Measurements from ENCODE around the gene CPXM2.

CPXM2 gene

GRCh38 chr10:123717336-123717735 lies 174.3 kb downstream of the CPXM2 start:
- H3K9me3 ChIP-seq (ENCODE audit: insufficient read depth, low read length): no peaks in the 10 kb centered on the region
- H3K9me2 ChIP-seq (replicated peaks; ENCODE audit: insufficient read depth, low read length): no peaks in the 10 kb centered on the region
- no peaks in the 10 kb centered on the region for H3F3A ChIP-seq (ENCODE audit: insufficient read depth)
- no peaks in the 10 kb centered on the region for H3K27me3 ChIP-seq (ENCODE audit: low read length)
- H3K79me2 ChIP-seq (ENCODE audit: insufficient read depth, low read length): no peaks in the 10 kb centered on the region
- H4K20me1 ChIP-seq (ENCODE audit: low read depth, low read length): no peaks in the 10 kb centered on the region
- no peaks in the 10 kb centered on the region for H3K36me3 ChIP-seq (ENCODE audit: low read length)
- no peak for TF ChIP-seq EZH2phosphoT487 (conservative IDR thresholded peaks at IDR 0.05; ENCODE audit: low read length)
- TF ChIP-seq CTCF (IDR thresholded peaks at IDR 0.05; ENCODE audit: insufficient read depth, low read length, poor library complexity, severe bottlenecking): no peak
- no peak overlapping the region for H3K9ac ChIP-seq (ENCODE audit: low read length)
- no peak overlapping the region for H3K4me3 ChIP-seq (ENCODE audit: insufficient read depth, low read length, poor library complexity, severe bottlenecking)
- H3K27ac ChIP-seq (ENCODE audit: low read depth, low read length): no peak overlapping the region
- H2AFZ ChIP-seq (ENCODE audit: low read depth, low read length, severe bottlenecking): no peak overlapping the region
- H3K4me2 ChIP-seq (ENCODE audit: low read depth, low read length, poor library complexity, severe bottlenecking): no peak overlapping the region

GRCh38 chr10:123715546-123715945 lies 176.1 kb downstream of the CPXM2 start:
- Histone ChIP-seq H3K9me3 (ENCODE audit: insufficient read depth, low read length) (no peaks in the 10 kb centered on the region), H3K4me2 (ENCODE audit: low read depth, low read length, poor library complexity, severe bottlenecking) (no peak overlapping the region), H3K27ac (ENCODE audit: low read depth, low read length) (no peak overlapping the region)

GRCh38 chr10:123706236-123706635 lies 185.4 kb downstream of the CPXM2 start:
- Histone ChIP-seq H2AFZ (ENCODE audit: low read depth, low read length, severe bottlenecking) (no peak overlapping the region), H3K27me3 (ENCODE audit: low read length) (no peaks in the 10 kb centered on the region), H3K27ac (ENCODE audit: low read depth, low read length) (no peak overlapping the region), H3K4me2 (ENCODE audit: low read depth, low read length, poor library complexity, severe bottlenecking) (no peak overlapping the region), H4K20me1 (ENCODE audit: low read depth, low read length) (no peaks in the 10 kb centered on the region), H3K36me3 (ENCODE audit: low read length) (no peaks in the 10 kb centered on the region), H3F3A (ENCODE audit: insufficient read depth) (no peaks in the 10 kb centered on the region), H3K79me2 (ENCODE audit: insufficient read depth, low read length) (no peaks in the 10 kb centered on the region), H3K9ac (ENCODE audit: low read length) (no peak overlapping the region), H3K9me3 (ENCODE audit: insufficient read depth, low read length) (no peaks in the 10 kb centered on the region), H3K9me2 (replicated peaks; ENCODE audit: insufficient read depth, low read length) (no peaks in the 10 kb centered on the region), H3K4me3 (ENCODE audit: insufficient read depth, low read length, poor library complexity, severe bottlenecking) (no peak overlapping the region)
- TF ChIP-seq CTCF (IDR thresholded peaks at IDR 0.05; ENCODE audit: insufficient read depth, low read length, poor library complexity, severe bottlenecking) (no peak), EZH2phosphoT487 (conservative IDR thresholded peaks at IDR 0.05; ENCODE audit: low read length) (no peak)

More at GRCh38 chr10:123715546-123715945, 176.1 kb downstream of the CPXM2 start:
- H3K36me3 ChIP-seq (ENCODE audit: low read length): no peaks in the 10 kb centered on the region
- no peaks in the 10 kb centered on the region for H3K9me2 ChIP-seq (replicated peaks; ENCODE audit: insufficient read depth, low read length)
- H3K79me2 ChIP-seq (ENCODE audit: insufficient read depth, low read length): no peaks in the 10 kb centered on the region
- no peaks in the 10 kb centered on the region for H4K20me1 ChIP-seq (ENCODE audit: low read depth, low read length)
- H3K27me3 ChIP-seq (ENCODE audit: low read length): no peaks in the 10 kb centered on the region
- no peak overlapping the region for H3K9ac ChIP-seq (ENCODE audit: low read length)
- H3F3A ChIP-seq (ENCODE audit: insufficient read depth): no peaks in the 10 kb centered on the region
- TF ChIP-seq CTCF (IDR thresholded peaks at IDR 0.05; ENCODE audit: insufficient read depth, low read length, poor library complexity, severe bottlenecking) (no peak), EZH2phosphoT487 (conservative IDR thresholded peaks at IDR 0.05; ENCODE audit: low read length) (no peak)
- no peak overlapping the region for H3K4me3 ChIP-seq (ENCODE audit: insufficient read depth, low read length, poor library complexity, severe bottlenecking)
- H2AFZ ChIP-seq (ENCODE audit: low read depth, low read length, severe bottlenecking): no peak overlapping the region

All from SU-DHL-6 (cell line).